T-helper 2 cell (primary cell): Measurements from ENCODE around the gene MEIS2.

ENCODE experiments used
- DNase-seq, 5 experiments: peaks; one replicate each; pipeline versions ENCODE4 v3.0.0 to v3.0.0-alpha.2; 2012 to 2022

Gene MEIS2

GRCh38 chr15:37037850-37038715, 62.3 kb downstream of the MEIS2 start:
- DNase-seq: no peak

DNA sequence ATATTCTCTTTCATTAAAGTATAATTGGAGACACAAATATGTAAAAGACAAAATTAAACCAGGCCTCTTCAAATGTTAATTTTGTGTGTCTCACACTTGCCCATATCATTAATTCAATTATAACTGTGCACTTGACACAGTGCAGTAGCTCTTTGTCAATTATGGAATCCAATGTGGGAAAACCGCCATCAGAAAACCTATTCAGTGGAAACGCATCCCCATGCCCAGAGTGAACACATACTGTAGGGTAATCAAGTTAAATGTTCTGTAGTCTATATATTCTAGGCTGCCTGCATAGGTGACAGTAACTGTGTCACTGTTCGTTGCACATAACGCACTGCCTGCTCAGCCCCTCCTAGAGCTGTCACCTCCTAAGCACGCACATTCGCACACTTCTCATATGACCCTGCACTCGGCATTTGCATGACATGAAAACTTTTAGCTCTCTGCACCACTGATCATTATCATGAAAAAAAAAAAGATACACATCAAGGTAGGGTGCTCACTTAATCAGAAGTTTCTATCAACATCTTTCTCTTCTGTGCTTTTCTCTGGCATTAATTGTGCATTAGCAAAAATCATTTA, 63.2 kb downstream of the MEIS2 start:
- no peak for DNase-seq

DNA sequence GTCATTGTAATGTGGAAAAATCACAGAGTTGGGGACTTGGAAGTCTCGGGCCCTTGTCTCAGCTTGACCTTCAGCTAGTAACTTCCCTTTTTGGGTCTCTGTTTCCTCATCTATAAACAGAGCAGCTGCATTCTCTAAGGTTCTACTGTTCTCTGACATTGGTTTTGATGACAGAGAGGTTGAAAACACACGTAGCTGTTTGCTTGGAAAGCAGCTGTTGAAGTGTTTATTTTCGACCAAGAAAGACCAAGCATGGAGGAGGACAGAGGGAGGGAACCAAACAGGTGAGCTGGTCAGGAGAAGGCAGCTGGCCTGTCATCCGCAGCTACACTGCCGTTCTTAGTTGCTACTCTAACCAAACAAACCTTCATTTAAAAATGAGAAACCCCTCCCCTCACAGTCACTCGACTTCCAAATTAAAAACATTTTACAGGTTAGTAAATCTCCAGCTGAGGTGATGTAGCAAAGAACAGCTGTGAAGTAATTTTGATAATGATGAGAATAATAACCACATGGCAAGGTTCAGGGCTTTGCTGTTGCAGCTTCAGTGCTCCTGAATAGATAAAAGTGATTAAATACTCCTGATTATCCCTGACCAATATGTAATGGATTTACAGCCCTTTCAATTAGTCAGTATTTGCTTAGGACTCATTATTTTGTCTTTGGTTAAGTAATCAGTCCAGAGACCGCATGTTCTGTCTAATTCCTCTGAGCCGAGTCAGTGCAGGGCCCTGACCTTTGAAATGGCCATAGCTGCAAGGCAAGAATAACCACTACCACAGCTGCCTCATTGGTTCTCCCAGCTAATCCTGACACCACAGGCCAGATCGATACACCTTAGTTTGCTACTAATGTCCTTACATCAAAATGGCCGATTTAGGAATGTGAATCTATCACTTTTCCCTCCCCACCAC, 65.3 kb downstream of the MEIS2 start:
- DNase-seq: no peak

DNA sequence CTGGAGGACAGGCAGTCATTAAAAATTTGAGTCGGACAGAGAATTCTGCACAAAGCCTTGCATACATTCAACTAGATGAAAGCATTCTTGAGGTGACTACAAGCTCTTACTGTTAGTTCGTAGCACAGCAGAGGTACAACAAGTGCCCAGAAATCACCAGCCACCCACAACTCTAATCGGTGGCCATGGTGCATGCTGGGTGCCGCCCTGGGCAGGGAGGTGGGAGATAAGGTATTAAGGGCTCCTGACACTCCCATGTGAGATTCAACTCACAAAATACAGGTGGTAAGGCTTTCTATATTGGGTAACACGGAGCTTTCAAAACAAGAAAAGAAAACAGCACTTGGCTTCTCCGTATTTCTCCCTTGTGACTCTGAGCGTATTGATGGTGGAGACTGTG, 66.0 kb downstream of the MEIS2 start:
- DNase-seq: no peak

GRCh38 chr15:37032091-37032775, 68.1 kb downstream of the MEIS2 start:
- DNase-seq: no peak

- DNase-seq: no peak
Measured at GRCh38 chr15:37031198-37031597, 69.2 kb downstream of the MEIS2 start.

- DNase-seq: no peak
Measured at GRCh38 chr15:37028625-37029296, 71.6 kb downstream of the MEIS2 start.

- DNase-seq: no peak
Measured at GRCh38 chr15:37020852-37021251, 79.5 kb downstream of the MEIS2 start.

GRCh38 chr15:37019479-37020433, 80.6 kb downstream of the MEIS2 start:
- DNase-seq: no peak

- DNase-seq: no peak
Measured at GRCh38 chr15:37017031-37017625, 83.2 kb downstream of the MEIS2 start.

DNA sequence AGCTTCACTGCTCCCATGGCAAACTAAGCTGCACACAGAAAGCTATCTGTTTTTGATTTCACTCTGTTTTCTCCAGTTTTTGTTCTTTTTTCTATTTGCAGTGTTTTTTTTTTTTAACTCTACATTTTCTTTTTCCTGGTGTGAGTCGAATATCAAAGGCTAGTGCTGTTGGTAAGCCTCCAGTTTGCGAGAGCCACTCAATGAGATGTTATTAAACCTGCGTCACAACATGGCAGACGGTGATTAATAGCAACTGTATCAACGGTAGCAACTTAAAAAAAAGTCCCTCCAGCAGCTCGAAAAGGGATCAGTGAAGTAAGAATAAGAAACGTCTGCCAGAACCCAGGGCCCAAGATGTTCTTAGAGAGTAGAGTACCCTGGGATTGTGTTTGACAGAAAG, 84.1 kb downstream of the MEIS2 start:
- DNase-seq: no peak

DNA sequence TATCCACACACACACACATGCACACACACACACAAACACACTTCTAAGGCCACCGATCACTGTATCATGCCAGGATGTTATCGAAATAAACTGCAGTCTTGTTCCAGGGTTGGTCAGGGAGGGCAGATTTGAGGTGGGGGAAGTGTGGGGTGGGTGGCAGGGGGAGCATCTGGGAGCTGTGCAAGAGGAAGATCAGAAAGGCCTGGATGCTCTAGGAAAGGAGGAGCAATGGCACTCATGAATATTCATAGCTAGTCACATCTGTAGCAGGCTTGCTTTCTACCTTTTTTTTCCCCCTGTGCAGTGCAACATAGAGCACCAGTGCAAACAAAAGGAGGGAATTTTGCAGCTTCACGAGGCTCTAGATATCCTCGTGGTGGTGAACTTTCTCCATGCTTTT, 84.9 kb downstream of the MEIS2 start:
- DNase-seq: no peak

- DNase-seq: no peak
Measured at GRCh38 chr15:37015035-37015434, 85.3 kb downstream of the MEIS2 start.

DNA sequence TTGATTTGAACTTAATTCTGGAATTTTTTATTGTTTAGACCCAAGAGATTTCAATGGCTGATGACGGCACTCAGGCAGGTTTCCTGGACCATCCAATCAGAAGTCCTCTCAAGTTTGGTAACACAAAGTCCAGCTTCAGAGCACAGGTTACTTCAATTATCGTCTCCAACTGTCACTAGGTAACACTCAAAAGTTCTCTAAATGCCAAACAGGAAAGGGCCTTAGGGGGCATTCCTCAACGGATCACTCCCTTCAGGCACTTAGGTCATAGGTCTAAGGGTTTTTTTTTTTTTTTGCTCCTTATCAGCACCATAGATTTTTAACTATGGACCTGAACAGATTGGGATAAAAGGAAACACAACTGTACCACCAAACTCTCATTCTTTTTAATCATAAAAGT, 85.8 kb downstream of the MEIS2 start:
- DNase-seq: no peak

- no peak for DNase-seq
Measured at GRCh38 chr15:37014137-37014536, 86.2 kb downstream of the MEIS2 start.

DNA sequence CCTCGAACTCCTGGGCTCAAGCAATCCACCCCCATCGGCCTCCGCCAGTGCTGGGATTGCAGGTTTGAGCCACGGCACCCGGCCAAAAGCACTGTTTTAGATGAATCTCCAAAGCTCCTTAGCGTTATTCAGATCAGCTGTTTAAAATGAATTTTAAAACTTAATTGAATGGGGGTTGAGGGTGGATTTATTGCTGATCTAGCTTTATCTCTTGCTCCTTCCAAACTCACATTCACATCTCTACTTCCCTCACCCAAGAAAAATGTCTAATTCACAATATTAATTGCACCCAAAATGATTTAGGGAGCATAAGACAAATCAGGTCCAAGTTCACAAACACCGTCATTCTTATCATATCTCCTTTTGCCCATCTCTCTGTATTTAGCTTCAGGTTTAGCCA, 89.8 kb downstream of the MEIS2 start:
- DNase-seq: no peak

- DNase-seq: no peak
Measured at GRCh38 chr15:37009288-37009687, 91.1 kb downstream of the MEIS2 start.

- no peak for DNase-seq
Measured at GRCh38 chr15:37008205-37008604, 92.1 kb downstream of the MEIS2 start.

DNA sequence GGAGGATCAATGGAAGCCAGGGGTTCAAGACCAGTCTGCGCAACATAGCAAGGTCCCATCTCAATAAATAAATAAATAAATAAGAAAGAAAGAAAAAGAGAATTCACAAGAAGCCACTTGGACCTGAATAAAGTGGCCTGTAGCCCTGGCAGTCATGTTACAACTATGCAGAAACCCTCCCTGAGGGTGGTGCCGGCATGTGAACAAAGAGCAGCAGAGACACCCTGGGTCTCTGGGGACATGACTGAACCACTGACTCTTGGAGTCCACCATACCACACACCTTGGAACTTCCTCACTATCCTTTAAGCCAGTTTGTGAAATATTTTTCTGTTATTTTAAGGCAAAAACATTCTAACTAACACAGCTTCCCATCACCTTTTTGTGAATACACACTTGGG, 93.0 kb downstream of the MEIS2 start:
- no peak for DNase-seq

DNA sequence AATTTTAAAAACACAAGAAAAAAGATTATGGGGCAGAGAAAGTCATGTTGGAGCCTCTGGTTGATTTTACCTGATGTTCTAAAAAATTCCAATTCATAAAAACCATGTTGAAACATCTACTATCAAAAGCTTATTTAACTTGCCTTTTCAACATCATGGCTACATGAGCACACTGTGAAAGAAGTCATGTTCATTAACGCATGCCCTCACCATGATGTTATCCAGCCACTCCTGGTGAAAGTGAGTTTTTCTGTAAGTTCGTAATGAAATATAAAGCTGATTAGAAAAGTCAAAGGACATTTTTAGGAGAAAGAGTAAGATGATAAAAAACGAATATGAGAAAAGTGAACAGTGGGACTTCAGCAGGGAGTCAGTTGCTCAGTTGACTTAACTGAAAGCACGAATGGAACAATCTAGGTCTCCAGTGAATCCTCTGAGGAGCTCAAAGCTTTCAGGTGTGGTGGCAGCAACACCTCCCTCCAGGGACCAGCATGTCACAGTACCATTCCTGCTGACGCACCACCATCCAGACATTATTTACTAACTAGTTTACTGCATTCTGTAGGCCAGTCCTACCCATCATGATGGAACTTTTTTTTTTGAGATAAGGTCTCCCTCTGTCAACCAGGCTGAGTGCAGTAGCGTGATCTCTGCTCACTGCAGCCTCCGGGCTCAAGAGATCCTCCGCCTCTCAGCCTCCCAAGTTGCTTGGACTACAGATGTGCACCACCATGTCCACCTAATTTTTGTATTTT, 95.2 kb downstream of the MEIS2 start:
- DNase-seq: no peak
